ENCODE results near the gene TNNI3K.

- TF ChIP-seq CTCF (IDR thresholded peaks at IDR 0.05; ENCODE audit: low read depth, low read length, poor library complexity, severe bottlenecking), result no peak
- TF ChIP-seq EZH2phosphoT487 (IDR thresholded peaks at IDR 0.05; ENCODE audit: borderline replicate concordance, low read length), result no peak
Observed at GRCh38 chr1:74380252-74380651, 145.1 kb downstream of the TNNI3K start.

All from DOHH2 (cell line).